WTC11 (cell line): ENCODE results near the gene PAK1IP1.

ENCODE experiments used
- AFF4 ChIP-seq: sonication (generic); formaldehyde crosslinking; IDR thresholded peaks from 2 replicates; pipeline ENCODE4 v1.8.1; 2023; ENCODE audit warnings: mild to moderate bottlenecking, missing genetic modification reagents, borderline replicate concordance
- ARID4B ChIP-seq: sonication (generic); formaldehyde crosslinking; IDR thresholded peaks from 2 replicates; pipeline ENCODE4 v1.8.0; 2023; ENCODE audit warnings: missing genetic modification reagents, mild to moderate bottlenecking, borderline replicate concordance
- CREB1 ChIP-seq: sonication (generic); formaldehyde crosslinking; IDR thresholded peaks from 2 replicates; pipeline ENCODE4 v1.8.0; 2023; ENCODE audit warnings: mild to moderate bottlenecking, missing genetic modification reagents
- CREM ChIP-seq: sonication (generic); formaldehyde crosslinking; IDR thresholded peaks from 2 replicates; pipeline ENCODE4 v1.8.1; 2022; ENCODE audit warnings: mild to moderate bottlenecking, missing genetic modification reagents, moderate library complexity
- CTCF ChIP-seq: fragments of 200-600 bp; IDR thresholded peaks from 2 replicates; pipeline ENCODE4 v1.8.0; 2022; ENCODE audit warnings: antibody characterized with exemption
- E2F1 ChIP-seq: sonication (generic); formaldehyde crosslinking; IDR thresholded peaks from 2 replicates; pipeline ENCODE4 v1.8.0; 2022; ENCODE audit warnings: mild to moderate bottlenecking, missing genetic modification reagents
- E2F5 ChIP-seq: sonication (generic); formaldehyde crosslinking; IDR thresholded peaks from 2 replicates; pipeline ENCODE4 v1.8.1; 2022; ENCODE audit warnings: mild to moderate bottlenecking, moderate library complexity, missing genetic modification reagents
- ETV6 ChIP-seq: sonication (generic); formaldehyde crosslinking; IDR thresholded peaks from 2 replicates; pipeline ENCODE4 v1.8.1; 2022; ENCODE audit warnings: mild to moderate bottlenecking, missing genetic modification reagents
- JUN ChIP-seq: sonication (generic); formaldehyde crosslinking; IDR thresholded peaks from 2 replicates; pipeline ENCODE4 v1.8.0; 2023; ENCODE audit warnings: mild to moderate bottlenecking, missing genetic modification reagents
- MLX ChIP-seq: sonication (generic); formaldehyde crosslinking; IDR thresholded peaks from 2 replicates; pipeline ENCODE4 v1.8.1; 2023; ENCODE audit warnings: mild to moderate bottlenecking, missing genetic modification reagents, moderate library complexity
- PRRX2 ChIP-seq: fragments of 250-450 bp; sonication (Bioruptor Pico); IDR thresholded peaks from 2 replicates; pipeline ENCODE4 v1.8.0; 2021; ENCODE audit warnings: mild to moderate bottlenecking
- RELA ChIP-seq: sonication (generic); formaldehyde crosslinking; IDR thresholded peaks from 2 replicates; pipeline ENCODE4 v1.8.1; 2022; ENCODE audit warnings: missing genetic modification reagents, mild to moderate bottlenecking, borderline replicate concordance
- SP1 ChIP-seq: sonication (generic); formaldehyde crosslinking; conservative IDR thresholded peaks from 2 replicates; pipeline ENCODE4 v1.8.1; 2022; ENCODE audit warnings: missing genetic modification reagents
- TCF7 ChIP-seq: sonication (generic); formaldehyde crosslinking; IDR thresholded peaks from 2 replicates; pipeline ENCODE4 v1.8.0; 2022; ENCODE audit warnings: mild to moderate bottlenecking, low read depth, missing genetic modification reagents, moderate library complexity

GRCh38 chr6:10746915-10747250, 52.1 kb downstream of the PAK1IP1 start:
- TF ChIP-seq E2F5 (CRISPR knock-in tag) = no peak
- no peak for TF ChIP-seq MLX (CRISPR knock-in tag)
- no peak for TF ChIP-seq JUN (CRISPR knock-in tag)
- TF ChIP-seq CREM (CRISPR knock-in tag) = no peak
- TF ChIP-seq CTCF = no peak
- TF ChIP-seq E2F1 = no peak
- no peak for TF ChIP-seq CREB1 (CRISPR knock-in tag)
- no peak for TF ChIP-seq TCF7
- no peak for TF ChIP-seq PRRX2 (CRISPR knock-in tag)
- no peak for TF ChIP-seq ETV6 (CRISPR knock-in tag)
- no peak for TF ChIP-seq SP1 (CRISPR knock-in tag)
- TF ChIP-seq AFF4 (CRISPR knock-in tag) = no peak
- TF ChIP-seq RELA (CRISPR knock-in tag) = no peak
- TF ChIP-seq ARID4B = no peak
